GM19023 (cell line): ENCODE results near the gene RASGEF1C.
"Not testable (repeated sequence)": the region's sequence is repeated elsewhere in the genome, so short reads cannot be mapped to it uniquely, and the experiment has no call there.

Experiments used
- ATAC-seq: cut with Tn5 transposase; IDR thresholded peaks from one replicate; pipeline ENCODE4 v1.9.1; 2021; ENCODE audit warnings: mild to moderate bottlenecking, moderate library complexity; ENCODE audit not compliant: unreplicated experiment

The RASGEF1C gene

DNA sequence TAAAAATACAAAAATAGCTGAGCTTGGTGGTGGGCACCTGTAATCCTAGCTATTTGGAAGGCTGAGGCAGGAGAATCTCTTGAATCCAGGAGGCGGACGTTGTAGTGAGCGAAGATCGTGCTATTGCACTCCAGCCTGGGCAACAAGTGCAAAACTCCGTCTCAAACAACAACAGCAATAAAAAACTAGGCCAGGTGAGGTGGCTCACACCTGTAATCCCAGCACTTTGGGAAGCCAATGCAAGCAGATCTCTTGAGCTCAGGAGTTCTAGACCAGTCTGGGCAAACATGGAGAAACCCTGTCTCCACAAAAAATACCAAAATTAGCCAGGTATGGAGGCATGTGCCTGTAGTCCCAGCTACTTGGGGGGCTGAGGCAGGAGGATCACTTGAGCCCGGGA lies 84.3 kb downstream of the RASGEF1C start:
- ATAC-seq = not testable (repeated sequence)

DNA sequence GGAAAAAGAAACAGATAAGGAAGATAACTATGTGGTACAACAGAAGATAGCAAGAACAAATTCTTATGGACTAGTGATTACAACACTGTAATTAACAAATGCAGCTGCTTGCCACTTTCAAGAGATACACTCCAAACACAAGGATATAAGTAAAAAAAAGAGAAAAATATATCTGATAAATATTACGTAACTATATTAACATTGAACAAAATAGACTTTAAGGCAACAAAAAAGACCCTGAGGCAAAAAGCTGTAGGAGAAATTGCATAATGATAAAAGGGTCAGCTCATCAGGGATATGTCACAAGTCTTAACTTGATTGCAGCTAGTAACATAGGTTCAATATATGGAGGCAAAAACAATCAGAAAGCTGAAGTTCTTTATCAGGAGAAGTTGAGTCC lies 86.1 kb downstream of the RASGEF1C start:
- no peak for ATAC-seq

DNA sequence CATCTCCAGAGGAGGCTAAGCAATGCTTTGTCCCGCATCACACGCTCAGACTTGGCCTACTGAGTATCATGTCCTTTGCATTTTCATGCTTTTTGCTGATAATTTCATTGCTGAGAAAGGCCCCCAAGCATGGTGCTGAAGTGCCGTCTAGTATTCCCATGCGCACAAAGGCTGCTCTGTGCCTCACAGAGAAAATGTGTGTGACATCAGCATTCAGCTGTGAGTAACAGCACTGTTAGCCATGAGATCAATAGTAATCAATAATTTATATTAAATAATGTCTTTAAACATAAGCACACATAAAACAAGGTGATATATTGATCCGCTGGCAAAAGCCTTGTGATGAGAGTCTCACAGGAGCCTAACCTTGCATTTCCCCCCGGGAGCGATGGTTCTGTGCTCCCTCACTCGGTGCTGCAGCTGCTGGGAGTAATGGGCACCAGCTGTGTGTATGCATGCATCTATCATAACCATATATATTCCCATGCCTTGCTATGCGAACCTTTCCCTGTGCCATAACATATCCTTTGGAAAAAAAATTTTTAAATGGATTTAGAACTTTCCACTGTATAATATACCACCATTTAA lies 87.1 kb downstream of the RASGEF1C start:
- no peak for ATAC-seq

DNA sequence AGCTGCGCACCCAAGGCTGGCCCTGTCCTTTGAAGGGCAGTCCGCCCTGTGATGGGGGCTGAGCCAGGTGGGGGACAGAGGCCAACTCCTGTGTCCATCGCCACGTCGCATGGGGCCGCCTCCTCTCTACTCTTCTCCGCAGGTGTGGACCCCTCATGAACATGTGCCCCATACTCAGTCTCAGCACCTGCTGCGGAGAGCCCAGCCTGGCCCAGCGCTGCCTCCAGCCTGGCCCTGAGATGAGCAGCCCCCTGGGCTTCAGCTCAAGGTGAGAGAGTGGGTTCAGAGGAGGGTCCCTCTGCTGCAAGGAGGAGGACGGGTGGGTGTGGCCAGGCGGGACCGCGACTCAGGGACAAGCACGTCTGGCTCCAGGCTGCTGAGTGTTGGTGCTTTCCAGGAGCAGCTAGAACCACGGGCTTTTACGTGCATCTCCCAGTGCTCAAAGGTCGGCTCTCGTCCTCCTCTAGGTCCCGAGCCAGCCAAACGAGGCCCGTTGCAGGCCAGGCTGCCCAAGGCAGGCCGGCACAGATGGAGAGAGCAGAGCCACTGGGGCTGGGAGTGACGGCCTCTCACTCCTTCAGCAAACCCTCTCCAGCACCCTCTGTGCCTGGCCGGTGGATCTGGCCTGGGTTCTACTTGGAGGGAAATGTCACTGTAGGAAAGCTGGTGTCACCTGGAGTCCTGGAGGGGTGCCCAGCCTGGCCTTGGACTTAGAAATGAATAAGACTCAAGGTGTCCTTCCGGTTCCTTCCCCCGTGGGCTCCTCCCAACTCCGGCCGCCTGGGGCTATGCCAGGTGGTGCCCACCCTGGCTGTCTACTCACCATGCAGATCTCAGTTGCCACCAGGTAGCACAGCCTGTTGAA lies 88.5 kb downstream of the RASGEF1C start:
- no peak for ATAC-seq

DNA sequence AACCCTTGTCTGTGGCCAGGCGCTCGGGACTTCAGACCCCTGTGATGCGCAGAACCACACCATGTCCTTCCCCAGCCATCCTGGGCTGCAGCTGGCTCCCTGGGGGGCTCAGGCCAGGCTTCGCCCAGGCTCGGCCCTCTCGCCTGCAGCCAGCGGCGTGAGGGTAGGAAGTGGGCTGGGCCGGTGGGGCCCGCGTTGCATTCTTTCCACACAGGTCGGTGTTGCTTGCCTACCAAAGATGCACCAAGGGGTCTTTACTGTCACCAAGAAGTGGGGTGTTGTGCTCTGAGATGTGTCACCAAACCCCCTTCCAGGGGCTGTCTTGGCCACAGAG lies 89.1 kb downstream of the RASGEF1C start:
- no peak for ATAC-seq

DNA sequence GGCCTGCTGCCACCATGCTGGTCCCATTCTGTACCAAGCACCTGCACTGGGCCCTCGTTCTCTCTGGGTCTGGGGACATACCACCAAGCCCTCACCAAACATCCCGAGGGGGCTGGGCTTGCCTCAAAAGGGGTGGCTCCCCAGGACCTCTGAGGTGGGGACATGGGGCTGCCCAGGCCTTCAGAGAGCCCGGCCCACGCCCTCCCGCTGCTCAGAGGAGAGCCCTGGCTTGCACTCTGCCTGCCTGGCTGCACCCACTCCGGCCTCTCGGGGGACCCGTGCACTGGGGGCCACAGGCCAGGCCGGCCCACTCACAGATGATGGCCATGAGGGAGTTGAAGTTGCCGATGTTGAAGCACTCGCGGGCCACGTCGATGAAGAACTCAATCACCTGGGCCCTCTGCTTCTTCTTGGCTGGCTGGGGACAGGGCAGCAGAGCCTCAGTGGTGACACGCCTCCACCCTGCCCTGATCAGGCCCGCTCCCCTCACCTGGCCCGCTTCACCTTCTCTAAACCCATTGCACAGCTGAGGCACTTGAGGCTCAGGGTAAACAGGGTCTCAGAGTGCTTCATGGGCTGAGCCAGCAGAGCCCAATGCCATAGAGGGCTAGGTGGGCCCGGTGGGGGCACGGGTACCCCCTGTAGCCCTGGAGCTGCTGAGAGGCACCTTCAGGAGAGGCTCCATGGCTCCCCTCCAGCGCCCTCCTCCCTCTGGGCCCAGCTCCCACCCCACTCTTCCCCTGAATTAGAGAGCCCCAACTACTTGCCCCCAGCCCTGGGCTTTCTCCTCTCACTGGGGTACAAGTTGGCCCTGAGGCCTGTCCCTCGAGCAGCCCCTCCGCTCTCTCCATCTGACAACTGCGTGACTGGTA lies 89.7 kb downstream of the RASGEF1C start:
- no peak for ATAC-seq

DNA sequence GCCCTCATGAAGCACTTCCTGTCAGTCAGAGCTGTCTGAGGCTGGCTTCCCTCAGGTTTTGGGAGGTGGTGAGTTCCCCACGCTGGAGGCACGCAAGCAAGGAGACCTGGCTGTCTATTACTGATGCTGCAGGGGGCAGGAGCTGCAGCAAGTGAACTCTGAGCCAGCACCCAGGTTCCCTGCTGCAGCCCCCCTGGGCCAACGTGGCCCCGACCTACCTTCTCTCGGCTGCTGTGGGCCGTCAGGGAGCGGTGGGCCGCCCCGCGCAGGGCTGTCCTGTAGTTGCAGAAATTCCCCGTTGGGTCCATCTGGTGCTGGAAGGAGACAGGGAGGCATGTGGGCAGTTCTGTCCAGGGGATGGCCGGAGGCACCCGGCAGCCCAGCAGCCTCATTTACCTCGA lies 90.6 kb downstream of the RASGEF1C start:
- no peak for ATAC-seq

DNA sequence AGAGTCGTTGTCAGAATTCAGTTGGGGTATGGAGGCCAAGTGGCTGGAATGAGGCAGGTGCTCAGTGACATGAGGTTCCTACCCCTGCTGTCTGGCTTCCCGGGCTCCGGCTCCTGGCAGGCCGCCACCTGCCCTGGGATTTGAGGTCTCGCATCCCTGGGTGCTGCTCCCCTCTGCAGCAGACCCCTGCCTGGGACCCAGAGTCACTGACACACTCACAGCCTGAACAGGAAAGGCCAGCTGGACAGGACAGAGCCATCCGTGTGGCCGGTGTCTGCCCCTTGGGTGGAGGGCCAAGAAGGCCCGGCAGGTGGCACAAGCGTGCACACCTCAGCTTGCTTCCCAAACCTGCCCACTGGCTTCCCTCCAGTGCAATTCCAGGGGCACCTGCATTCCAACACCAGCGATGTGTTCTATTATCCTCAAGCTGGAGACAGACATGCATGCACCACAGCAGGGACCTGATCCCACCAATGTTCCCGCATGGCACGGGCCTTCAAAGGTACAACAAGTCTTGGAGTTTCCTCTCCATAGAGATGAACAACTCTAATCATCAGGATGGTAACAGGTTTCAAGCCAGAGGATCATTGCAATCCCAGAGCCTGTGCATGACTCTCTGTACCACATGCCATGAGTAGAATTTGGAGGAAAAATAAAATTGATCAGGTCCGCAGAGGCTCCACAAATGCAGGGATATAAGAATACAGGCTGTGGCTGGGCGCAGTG lies 91.8 kb downstream of the RASGEF1C start:
- ATAC-seq = no peak

DNA sequence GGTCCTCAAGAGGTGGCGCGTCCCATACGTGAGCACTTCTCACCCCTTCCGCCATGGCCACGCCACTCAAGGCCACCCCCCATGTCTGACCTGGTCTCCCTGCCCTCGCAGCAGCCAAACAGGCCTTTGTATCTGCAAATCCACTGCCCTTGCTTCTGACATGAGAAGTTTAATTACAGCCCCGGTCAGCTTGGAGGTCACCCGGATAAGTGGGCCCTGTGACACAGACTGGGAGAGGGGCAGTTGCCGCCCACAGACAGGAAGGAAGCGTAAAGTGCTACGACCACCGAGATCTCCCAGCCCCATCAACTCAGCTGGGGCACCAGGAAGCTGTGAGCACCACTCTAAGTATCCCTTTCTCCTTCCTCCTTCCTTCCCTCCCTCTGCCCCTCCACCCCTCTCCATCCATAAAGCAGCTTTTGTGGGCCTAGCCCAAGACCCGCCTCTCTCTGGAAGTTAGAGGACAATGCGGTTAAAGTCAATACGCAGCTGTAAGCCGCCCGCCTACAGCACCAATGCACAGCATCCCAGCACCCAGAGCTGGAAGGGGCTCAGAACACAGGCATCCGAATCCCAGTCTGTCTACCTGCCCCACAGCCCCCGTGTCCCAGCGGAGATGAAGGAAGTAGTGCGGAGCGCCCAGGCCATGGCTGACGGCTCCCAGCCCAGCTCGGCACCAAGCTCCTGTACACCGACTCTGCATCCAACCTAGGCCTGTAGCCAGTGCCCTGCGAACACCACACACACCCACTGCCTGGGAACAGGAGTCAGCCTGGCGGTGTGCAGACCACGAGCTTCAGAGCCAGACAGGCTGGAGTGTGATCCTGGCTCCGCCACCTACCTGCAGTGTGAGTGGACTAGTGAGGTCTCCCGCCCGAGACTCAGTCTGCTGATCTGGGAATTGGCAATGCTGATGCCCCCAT lies 92.7 kb downstream of the RASGEF1C start:
- ATAC-seq = no peak

DNA sequence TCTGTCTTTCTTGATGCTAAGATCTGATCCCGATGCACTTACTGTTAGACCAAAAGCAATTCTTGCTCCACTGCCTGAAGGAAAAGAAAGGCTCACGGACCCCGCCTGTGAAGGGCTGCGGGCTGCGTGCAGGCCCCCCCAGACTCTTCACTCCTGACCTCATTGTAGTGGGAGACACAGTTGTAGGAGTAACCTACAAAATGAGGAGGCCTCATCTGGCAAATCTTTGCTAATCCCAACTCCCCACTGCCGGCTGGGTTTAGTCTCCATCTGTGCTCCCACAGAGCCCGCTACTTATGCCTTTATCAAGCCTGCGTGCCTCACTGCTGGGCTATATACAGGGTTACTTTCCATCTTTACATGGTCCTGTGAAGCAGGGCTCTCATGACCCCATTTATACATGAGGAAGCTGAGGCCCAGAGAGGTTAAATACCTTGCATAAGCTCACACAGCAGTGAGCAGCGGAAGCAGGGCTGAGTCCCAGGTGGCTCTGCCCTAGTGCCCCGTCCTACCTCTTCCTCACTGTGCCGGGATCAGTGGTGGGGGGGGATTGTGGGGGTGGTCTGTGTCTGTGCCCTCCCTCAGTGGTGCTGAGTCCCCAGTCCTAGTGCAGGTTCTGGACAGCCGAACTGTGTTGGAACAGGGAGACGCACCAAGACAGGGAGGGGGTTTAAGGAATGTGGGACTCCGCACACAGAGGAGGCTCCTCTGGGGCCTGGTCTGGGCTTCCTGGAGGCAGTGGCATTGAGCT lies 93.5 kb downstream of the RASGEF1C start:
- no peak for ATAC-seq

DNA sequence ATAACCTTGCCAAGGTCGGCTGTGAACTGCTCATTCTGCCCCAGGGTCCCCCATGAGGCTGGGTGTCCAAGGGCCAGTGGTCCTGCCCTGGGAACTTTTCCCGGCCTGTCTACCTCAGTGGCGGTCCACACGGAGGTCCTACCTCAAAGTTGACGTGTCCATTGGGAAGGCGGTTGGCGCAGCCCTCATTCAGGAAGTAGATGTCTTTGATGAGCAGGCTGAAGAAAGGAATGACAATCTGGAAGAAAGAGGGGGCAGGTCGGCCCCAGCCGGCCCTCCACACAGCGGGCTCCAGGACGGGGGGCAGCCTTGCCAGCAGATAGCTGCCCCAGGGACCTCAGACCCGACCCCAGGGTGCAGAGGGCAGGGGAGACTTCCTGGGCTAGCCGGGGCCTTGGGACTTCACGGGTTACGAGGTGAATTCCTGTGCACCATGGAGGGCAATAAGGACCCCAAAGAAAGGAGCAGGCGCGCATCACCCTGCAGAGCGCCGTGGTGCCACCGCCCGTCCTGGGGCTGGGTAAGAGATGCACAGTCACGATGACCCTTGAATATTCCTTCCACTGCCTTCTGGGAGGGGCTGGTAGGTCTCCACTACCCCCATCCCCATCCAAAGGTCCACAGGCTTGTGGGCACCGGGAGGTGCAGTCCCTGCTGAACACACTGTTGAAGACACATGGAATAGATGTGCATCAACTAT lies 94.6 kb downstream of the RASGEF1C start:
- ATAC-seq = no peak

DNA sequence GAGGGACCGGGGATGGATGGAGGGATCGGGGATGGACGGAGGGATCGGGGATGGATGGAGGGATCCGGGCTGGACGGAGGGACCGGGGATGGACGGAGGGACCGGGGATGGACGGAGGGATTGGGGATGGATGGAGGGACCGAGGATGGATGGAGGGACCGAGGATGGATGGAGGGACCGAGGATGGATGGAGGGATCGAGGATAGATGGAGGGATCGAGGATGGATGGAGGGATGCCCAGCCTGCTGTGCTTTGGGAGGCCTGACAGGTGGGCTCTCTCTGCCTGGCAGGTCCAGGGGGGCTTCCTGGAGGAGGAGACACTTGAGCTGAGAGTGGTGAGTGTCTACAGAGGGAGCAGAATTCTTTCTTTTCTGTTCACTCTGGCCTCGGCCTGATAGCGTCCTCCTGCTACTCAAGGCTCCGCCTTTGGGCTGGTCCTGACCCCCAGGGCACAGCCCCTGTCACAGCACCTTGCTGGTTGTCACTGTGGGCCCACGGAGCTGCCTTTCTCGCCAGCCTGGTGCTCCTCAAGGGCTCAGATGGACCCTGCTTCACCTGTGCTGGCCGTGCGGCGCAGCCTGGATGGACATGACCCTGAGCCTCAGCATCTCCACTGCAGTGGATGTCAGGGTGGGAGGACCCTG lies 95.2 kb downstream of the RASGEF1C start:
- ATAC-seq = no peak

DNA sequence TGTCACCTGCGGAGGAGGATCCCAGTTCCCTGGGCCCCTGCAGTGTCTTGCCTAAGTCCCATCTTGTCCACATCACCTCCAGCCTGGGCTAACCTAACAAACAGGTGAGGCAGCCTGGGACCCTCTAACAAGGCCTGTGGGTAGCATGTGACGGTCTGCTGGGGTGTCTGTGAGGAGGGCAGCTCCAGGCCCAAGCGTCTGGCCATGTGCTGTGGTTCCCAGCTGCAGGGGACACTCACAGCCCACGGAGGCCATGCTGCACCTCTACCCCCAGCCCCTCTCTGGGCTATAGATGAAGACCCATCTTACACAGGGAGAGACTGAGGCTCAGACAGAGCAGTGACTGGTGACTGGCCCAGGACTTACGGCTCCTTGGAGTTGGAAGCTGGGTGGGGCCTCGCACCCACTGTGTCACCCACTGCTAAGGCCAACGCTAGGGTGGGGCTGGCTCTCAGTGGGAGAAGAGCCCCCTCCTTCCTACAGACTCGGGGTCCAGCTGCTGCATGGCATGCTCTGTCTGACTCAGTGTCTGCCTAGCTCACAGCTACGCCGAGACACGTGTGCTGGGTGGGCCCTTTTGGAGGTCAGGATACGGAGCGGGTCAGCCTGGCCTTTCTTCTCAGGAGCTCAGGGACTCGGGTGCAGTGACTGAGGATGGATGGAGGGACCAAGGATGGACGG lies 96.7 kb downstream of the RASGEF1C start:
- no peak for ATAC-seq

DNA sequence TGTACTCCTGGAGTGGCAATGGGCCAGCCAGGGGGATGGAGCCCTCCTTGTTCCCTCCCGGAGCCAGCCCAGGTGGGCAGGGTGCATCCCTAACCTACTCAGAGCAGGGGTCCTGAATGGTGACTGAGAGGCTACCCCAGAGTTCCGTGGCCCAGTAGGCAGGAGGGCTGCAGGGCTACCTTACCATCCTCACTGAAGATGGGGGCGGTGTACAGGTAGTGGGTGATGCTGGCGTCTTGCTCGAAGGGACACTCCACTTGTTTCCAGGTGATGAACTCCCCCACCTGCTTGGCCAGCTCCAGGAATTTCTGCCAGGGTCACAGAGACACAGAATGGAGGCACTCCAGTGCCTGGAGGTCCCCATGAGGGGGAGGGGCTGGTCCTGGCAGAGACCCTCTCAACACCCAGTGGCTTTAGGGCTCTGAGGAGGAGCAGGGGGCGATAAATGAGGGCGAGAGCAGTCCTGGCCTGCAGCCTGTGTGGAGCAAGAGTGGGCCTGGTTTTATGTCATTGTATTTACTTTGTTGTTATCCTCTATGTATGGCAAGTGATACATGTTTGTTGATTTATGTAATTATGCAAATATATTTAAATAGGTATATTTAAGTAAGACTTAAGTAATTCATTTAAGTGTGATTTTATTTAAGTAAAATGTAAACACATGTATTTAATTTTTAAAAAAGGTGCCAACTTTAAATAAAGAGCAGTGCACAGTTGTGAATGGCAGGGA lies 97.6 kb downstream of the RASGEF1C start:
- no peak for ATAC-seq

DNA sequence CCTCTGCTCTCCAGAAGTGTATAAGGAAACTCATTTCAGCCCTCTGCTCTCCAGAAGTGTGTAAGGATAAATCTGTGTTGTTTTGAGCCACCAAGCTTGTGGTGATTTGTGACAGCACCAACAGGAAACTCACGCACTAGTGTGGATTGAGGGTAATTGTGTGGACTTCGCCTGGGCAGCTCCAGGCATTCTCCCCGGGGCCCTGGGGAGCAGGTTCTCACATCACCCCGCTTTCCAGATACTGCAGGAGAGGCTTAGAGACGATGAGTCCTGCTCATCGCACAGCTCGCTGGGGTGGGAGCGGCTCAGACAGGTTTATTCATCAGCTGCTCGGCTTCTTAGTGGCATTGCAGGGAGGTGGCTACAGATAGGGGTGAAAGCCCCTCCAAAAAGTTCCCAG lies 99.1 kb downstream of the RASGEF1C start:
- no peak for ATAC-seq

DNA sequence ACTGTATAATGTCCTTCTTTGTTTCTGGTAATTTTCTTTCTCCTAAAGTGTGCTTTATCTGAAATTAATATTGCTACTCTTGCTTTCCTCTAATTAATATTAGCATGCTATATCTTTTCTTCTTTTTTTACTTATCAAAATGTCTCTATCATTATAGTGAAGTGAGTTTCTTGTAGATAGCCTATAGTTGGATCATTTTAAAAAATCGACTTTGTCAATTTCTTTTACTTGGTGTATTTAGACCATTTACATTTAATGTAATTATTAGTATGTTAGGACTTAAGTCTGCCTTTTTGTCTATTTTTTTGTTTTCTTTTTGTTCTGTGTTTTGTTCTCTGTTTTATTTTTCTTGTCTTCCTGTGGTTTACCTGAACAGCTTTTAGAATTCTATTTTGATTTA lies 102.0 kb downstream of the RASGEF1C start:
- no peak for ATAC-seq

DNA sequence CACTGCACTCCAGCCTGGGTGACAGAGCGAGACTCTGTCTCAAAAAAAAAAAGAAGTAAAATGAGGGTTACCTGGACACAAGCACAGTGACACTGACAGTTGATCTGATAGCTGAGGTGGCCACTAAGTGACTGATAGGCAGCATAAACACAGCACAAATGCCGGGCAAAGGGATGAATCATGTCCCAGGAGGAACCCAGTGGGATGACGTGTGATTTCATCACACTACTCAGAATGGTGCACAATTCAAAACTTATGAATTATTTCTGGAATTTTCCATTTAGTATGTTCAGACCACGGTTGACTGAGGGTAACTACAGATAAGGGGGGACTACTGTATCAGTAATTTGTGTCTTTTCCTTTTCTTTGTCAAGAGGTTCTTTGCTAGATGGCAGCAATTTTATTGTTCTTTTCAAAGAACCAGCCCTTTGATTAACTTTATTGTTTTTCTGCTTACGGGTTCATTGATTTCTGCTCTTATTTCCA lies 103.1 kb downstream of the RASGEF1C start:
- ATAC-seq = no peak
